Activated effector memory CD4-positive, alpha-beta T cell treated with Interleukin-2 at 50 U/mL for 16 hours (primary cell): ENCODE data around the gene NPTX1.
"Not testable (repeated sequence)": the region's sequence is repeated elsewhere in the genome, so short reads cannot be mapped to it uniquely, and the experiment has no call there.

Experiments
- DNase-seq: peaks from one replicate; pipeline ENCODE4 v3.0.0-alpha.2; 2020

The NPTX1 gene, protein sequence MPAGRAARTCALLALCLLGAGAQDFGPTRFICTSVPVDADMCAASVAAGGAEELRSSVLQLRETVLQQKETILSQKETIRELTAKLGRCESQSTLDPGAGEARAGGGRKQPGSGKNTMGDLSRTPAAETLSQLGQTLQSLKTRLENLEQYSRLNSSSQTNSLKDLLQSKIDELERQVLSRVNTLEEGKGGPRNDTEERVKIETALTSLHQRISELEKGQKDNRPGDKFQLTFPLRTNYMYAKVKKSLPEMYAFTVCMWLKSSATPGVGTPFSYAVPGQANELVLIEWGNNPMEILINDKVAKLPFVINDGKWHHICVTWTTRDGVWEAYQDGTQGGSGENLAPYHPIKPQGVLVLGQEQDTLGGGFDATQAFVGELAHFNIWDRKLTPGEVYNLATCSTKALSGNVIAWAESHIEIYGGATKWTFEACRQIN

DNA sequence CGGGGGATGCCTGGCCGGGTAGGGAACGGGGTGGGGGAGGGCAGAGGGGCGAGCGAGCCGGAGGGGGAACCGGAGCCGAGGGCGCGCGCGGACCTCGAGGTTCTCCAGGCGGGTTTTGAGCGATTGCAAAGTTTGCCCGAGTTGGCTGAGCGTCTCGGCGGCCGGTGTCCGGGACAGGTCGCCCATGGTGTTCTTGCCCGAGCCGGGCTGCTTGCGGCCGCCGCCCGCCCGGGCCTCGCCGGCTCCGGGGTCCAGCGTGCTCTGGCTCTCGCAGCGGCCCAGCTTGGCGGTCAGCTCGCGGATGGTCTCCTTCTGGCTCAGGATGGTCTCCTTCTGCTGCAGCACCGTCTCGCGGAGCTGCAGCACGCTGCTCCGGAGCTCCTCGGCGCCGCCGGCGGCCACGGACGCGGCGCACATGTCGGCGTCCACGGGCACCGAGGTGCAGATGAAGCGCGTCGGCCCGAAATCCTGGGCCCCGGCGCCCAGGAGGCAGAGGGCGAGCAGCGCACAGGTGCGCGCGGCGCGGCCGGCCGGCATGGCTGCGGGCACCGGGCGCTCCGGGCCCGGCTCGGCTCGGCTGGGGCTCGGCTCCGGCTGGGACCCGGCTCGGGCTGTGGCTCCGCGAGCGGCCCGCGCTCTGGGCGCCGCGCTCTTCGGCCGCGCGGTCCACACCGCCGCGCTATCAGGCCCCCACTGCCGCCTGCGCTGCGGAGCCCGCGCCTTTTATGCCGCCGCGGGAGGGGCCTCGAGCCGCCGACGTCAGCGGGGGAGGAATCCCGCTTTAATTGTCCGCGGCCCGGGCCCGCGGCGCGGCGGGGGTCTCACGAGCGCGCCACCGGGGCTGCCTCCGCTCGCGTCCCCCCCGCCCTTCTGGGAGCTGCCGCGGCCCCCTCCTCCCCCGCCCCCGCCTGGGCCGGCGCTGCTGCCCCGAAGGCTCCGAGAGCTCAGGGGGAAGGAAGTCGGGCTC lies at the start of gene NPTX1:
Gene NPTX1 (minus strand): TSS at position 698 of the 967 bp plus-strand sequence. CDS start 161 bp downstream, at position 537.
- DNase-seq, result no peak

DNA sequence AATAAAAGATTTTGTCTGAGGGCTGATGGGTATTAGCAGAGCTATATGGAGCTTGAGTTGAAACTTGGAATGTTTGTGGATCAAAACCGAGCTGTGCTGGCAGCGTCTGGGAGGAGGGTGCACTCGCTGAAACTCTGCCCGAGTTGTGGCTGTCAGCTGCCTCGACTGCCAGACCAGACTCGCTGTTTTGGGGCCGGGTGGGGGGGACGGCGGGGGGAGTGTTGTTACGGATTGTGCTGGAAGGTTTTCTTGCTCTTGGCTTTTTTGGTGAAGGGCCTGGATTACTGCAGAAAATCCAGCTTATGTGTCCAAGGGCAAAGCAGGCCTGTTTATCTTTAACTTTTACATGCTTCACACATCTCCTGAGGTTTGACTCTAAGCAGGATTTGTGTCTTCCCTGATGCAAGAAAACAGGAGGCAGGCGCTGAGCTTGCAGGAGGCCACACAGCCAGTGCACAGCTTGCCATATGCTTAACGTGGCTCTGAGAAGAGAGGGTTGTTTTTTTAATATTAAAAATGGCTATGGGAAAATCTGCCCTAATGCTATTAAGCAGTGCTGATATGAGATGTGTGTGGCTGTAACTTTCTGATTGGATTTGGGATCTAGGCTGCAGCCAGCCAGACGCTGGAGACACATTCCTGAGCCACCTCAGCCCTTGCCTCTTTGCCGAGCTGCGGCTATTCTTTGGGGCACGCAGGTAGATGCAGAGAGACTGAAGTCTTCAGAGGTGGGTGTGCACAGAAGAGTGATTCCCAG lies 47.7 kb upstream of the NPTX1 start:
- no peak for DNase-seq

DNA sequence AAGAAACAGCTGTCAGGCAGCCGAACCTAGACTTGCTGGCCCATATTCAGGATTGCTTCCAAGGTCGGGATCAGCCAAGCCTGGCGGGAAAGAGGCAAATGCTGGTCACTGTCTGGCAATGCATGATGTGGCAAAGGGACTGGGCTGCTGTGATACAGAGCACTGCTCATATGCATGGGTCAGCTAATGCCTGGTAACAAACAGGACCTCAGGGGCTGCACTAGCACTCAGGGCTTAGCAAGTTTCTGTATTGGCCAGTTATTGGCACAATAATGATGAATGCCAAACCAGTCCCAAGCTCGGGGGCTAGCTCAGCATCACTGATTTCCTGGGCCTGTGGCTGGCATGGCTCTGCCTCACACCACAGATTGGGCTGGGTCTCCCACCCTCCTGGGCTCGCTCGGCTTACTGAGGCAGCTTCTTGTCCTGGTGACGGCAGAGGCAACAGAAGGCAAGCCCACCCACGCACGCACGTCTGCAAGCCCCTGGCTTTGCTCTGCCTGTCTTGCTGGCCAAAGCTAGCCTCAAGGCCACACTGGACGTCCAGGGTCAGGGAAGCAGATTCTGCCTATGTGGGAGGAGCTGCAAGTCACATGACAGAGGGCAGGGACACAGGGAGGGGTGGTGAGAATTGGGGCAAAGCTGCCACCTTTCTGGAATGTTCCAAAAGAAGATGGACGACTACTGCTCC lies 46.8 kb upstream of the NPTX1 start:
- no peak for DNase-seq

DNA sequence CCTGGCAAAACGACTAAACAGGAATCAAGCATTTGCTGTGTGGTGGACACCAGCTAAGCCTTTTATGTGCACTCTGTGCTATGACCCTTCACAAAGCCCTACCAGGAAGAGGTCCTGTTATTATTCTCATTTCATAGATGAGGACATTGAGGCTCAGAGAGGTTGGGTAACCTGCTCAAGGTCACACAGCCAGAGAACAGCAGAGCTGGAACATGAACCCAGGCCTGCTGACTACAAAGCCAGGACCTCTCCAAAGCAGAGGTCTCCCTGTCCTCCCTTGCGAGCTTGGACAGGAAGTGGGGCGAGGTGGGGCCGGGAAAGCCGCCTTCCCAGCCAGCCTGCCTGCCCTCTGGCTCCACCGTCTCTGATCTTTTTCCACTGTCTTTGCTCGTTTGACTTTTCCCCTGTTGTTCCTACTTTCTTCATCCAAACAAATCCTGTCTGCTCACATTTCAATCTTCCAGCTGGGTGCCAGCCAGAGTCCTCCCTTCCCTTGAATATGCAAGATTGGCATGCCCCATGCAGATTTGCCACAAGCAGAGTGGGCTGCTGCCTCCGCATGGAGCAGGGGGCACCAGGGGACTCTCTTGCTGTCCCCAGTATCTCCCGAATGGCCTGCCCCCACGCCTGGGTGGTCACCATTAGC lies 44.5 kb upstream of the NPTX1 start:
- DNase-seq, result no peak

DNA sequence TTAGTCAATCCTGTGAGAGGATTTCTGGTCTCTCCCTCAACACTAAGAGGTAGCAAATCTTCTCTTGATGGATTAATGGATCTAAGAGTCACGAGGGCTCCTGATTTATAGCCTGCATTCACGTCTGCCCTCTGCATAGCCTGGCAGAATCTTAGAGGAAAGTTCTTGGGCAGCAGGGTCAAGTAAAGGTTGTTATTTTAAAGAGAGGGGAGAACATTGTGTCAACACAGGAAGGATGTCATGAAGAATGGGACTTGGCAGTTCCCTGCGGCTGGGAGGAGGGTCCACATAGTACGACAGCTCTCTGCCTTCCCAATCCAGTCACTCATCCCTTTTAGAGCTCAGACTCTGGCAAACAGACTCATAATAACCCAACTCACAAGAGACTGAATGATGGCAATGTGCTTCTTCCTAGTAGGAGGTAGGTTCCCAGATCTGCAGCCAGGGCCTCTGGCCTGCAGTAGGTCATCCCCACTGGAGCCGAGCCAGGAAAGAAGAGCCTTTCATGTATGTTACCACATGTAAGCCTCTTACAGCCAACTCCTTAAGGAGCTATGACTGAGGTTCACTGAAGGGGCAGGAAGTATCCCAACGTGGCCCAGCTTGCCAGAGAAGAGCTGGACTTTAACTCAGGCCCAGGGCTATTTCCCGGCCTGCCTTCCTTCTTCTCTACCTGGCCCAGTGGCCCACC lies 42.8 kb upstream of the NPTX1 start:
- no peak for DNase-seq

DNA sequence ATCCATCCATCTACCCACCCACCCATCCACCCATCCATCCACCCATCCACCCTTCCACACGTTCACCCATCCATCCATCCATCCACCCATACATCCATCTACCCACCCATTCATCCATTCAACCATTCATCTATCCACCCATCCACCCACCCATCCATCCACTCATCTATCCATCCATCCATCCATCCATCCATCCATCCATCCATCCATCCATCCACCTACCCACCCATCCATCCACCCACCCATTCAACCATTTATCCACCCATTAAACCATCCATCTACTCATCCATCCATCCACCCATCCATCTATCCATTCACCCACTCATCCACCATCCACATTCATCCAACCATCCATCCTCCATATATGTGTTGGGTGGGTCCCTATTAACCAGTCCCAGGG lies 42.0 kb upstream of the NPTX1 start:
- no peak for DNase-seq

DNA sequence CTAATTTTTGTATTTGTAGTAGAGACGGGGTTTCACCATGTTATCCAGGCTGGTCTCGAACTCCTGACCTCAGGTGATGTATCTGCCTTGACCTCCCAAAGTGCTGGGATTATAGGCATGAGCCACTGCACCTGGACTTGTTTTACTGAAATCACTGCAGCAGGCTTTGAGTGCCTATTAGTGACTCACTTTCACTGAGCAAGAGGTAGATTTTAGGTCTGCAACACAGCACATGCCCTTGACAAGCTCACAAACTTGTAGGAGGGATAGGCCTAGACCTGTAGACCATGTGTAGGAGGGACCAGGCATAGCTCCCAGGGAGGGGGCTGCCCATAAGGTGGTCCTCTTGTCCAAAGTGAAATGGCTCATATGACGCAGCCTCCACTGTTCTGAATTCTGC lies 41.2 kb upstream of the NPTX1 start:
- no peak for DNase-seq

DNA sequence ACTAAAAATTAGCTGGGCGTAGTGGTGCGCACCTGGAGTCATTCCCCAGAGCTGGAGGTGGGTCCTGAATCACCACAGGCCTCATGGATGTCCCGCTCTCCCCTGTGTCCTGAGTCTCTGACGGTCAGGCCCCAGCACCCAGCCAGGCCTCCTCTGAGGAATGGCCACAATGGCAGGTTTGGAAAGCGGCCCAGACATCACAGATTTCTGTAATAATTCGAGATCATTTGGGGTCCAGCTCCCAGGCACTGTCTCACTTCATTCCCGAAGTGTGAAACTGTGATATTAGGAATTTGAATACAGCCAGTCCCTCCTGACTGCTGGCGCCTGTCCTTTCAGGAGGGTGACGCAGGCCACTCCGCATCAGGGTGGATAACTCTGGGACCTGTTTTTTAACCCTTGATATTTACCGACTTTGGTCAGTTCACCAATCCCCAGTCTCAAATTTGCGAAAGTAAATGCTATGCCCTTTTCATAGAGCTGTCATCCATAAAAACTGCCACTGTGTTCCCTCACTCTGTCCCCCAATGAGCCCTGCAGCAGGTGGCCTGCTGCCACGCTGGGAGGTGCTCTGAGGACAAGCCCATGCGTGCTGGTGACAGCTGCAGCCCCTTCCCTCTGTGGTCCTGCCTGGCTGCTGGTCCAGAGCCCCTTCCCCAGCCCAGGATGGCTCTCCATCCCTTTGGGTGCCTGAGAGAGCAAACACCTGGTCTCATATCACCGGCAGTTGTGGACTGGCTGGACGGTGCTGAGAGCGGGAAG lies 39.9 kb upstream of the NPTX1 start:
- no peak for DNase-seq

DNA sequence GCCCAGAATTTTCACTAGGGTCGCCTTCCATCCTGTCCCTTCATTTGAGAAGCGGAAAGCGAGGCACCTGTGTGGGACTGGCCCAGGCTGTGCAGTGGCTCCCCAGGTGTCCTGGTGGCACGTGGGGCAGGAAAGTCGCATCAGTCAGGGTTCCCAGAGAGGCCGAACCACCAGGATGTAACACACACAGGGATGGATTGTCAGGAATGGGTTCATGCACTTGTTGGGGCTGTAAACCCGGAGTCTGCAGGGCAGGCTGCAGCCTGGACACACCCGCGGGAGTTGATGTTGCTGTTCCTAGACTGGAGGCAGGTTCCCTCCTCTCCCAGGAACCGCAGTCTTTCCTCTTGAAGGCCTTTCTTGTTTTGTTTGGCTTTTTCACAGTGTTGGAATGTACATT lies 37.5 kb upstream of the NPTX1 start:
- DNase-seq, result no peak

DNA sequence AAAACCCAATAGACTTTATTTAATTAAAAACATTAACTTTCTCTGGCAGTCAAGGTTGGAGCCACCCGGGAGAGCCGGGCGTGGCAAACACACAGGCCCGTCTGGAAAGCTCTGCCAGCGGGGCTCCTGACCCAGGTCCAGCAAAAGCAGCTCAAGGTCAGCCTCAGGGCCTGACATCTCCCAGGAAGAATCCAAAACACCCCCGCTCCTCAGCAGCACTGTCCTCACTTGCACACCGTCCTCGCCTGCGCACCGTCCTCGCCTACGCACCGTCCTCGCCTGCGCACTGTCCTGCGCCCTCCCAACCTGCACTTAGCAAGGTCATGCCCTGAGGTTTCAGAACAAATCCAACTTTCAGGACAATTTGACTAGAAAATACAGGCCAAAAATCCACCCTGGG lies 36.8 kb upstream of the NPTX1 start:
- no peak for DNase-seq

DNA sequence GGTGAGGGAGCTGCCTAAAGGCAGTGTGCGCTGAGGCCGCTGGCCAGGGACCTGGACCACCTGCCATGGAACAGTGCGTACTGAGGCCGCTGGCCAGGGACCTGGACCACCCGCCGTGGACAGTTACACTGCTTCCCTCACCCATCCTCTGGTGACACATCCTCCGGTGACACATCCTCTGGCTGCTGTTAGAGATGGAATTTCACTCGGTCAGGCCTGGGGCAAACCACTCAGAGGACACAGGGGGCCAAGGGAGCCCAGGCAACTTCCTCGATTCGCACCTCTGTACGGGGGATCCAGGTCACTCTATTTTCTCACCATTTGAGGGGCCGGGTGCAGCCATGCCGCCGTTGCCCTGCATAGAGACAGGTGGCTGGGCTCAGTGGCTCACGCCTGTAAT lies 35.8 kb upstream of the NPTX1 start:
- no peak for DNase-seq

DNA sequence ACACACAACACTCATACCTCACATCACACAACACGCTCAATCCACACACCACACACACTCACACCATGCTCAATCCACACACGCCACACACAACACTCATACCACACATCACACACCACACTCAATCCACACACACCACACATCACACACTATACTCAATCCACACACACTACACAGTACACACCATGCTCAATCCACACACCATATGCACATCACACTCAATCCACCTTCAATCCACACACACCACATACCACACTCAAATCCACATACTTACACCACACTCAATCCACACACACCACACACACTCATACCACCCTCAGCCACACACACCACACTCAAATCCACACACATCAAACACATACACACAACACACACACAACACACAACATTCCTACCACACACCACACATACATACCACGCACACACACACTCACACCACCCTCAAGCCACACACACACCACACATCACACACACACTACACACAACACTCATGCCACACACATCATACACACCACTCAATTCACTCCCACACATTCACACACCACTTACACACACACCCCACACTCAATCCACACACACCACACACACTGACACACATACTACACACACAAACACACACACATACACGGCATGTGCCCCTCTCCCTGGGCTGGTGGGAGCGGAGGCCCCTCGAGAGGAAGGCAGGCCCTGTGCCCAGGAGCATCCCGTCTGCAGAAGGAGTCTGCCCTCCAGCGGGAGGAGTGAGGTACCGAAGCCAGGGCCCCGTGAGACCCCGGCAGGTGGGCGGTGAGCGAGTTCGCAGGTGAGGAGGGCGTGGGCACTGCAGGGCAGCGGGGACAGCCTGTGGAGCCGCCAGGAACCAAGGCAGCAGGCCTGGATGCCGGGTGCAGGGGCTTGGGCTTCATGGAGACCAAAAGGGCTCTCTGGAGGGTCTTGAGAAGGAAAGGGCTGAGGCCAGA lies 35.1 kb upstream of the NPTX1 start:
- no peak for DNase-seq

DNA sequence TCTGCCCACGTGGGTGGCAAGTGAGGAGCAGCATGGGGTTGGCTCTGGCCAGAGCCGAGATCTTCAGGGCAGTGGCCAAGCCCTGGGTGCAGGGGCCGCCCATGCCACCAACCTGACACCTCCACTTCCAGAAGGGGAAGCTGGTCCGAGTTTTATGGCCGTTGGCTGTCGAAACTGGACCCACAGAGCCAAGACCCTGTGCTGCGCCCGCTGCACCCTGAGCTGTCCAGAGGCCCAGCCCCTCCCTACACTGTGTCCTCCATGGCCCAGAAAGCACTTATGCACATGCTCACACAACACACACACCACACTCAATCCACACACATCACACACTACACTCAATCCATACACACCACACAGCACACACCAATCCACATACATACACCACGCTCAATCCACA lies 34.4 kb upstream of the NPTX1 start:
- DNase-seq, result no peak

DNA sequence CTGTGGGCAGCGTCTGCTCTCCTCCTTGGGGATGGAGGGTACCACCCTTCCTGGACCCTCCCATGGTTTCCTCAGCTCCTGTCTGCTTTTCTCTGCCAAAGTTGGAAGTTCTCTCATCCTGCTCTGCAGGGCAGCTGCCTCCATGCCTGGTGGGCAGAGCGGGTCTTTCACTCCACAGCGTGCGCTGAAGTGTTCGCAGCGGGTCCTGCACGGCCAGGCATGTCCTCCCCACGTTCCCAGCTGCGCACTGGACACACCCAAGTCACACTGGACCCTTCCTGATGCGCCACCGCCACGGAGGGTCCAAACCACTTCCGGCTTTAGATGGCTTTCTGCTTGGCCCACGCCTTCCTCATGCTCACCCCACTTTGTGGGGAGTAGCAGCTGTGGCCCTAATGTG lies 33.7 kb upstream of the NPTX1 start:
- no peak for DNase-seq

DNA sequence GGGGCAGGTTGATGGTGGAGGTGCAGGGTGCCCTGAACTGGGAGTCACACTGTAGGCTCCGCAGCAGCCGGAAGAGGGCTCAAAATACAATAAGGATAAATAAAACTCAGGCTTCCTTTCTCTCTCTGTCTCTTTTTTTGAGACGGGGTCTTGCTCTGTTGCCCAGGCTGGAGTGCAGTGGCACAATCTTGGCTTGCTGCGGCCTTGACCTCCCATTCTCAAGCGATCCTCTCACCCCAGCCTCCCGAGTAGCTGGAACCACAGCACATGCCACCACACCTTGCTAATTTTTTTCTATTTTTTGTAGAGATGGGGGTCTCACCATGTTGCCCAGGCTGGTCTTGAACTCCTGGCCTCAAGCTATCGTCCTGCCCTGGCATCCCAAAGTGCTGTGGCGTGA lies 32.9 kb upstream of the NPTX1 start:
- DNase-seq, result no peak

DNA sequence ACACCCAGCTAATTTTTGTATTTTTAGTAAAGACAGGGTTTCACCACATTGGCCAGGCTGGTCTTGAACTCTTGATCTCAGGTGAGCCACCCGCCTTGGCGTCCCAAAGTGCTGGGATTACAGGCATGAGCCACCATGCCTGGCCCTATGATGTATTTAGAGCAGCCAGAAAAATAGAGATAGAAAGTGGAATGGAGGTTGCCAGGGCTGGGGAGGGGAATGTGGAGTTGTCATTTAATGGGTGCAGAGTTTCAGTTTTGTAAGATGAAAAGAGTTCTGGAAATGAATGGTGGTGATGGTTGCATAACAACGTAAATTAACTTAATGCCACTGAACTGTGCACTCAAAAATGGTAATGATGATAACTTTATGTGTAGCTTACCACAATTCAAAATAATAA lies 31.6 kb upstream of the NPTX1 start:
- DNase-seq, result no peak

DNA sequence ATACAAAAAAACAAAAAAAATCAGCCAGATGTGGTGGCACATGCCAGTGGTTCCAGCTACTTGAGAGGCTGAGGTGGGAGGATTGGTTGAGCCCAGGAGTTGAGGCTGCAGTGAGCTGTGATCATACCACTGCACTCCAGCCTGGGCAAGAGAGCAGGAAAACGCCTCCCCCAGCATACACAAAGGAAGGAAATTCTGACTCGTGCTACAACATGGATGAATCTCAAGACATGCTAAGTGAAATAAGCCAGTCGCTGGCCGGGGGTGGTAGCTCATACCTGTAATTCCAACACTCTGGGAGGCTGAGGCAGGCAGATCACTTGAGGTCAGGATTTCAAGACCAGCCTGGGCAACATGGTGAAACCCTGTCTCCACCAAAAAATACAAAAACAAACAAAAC lies 30.8 kb upstream of the NPTX1 start:
- DNase-seq, result not testable (repeated sequence)

DNA sequence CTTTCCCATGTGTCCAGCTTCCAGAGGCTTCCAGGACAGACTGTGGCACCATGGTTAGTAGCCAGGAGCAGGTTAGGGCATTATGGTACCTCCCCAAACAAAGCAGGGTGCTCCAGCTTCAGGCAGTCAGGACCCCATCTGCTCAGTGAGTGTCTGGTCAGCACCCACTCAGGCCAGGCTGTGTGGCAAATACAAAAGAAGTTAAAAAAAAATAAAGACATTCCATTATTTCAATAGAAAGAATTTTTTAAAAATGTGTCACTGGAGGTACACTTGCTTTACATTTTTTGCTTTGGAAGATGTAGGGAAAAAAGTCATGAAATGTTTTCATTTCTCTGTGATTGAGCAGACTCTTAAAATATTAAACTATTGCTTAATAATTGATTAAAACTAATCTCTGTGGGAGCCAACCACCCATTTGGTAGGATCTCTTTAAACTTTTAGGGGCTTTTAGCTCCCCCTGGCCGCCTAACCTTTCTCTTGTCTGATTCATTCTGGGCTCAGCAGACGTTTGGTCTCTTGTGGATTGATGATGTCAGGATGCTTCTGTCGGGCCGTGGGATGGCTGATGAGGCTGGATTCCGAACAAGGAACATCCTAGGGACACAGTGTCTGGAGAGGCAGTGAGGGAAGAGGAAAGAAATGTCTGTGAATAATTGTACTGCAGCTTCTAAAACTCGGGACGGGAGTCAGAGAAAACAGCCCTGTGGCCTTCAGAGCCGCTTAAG lies 28.4 kb upstream of the NPTX1 start:
- no peak for DNase-seq

DNA sequence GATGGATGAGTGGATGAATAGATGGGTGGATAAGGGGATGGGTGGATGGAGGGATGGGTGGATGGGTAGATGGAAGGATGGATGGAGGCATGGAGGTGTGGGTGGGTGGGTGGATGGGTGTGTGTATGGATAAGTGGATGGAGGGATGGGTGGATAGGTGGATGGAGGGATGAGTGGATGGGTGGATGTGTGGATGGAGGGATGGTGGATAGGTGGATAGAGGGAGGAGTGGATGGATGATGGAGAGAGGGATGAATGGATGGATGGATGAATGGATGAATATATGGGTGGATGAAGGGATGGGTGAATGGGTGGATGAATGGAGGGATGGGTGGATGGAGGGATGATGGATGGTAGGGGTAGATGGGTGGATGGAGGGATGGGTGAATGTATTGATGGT lies 27.5 kb upstream of the NPTX1 start:
- DNase-seq, result no peak
